Lung (tissue), 12 donors: ENCODE measurements around the gene OXER1. TPM values are rescaled to one million over a fixed set of nuclear protein-coding genes. Genes with fewer than 3 reads are reported as not detected.

Experiments used
- ATAC-seq: fragments of 200-7000 bp; cut with Tn5 transposase; one replicate; pipeline ENCODE4 v1.9.1; 2020; ENCODE audit warnings: moderate number of reproducible peaks; ENCODE audit not compliant: insufficient read depth, low FRiP score
- DNase-seq, 3 donors: peaks; one replicate each; pipeline ENCODE4 v3.0.0-alpha.2; 2013 to 2017
- H3K27ac ChIP-seq, 2 donors: one replicate each; pipeline ENCODE4 v1.5.1; 2013; ENCODE audit warnings: mild to moderate bottlenecking in 2 of 2, moderate library complexity in 2 of 2, control low read depth in 1 of 2, inconsistent platforms in 1 of 2, low read depth in 1 of 2, low read length in 1 of 2
- H3K27me3 ChIP-seq, 3 donors: one replicate each; pipeline ENCODE4 v1.5.1; 2013; ENCODE audit warnings: low read length in 2 of 3; ENCODE audit not compliant: control insufficient read depth in 3 of 3, insufficient read depth in 3 of 3
- H3K36me3 ChIP-seq, 4 donors: one replicate each; pipeline ENCODE4 v1.5.1; 2013; ENCODE audit warnings: low read length in 4 of 4, mild to moderate bottlenecking in 1 of 4, moderate library complexity in 1 of 4; ENCODE audit not compliant: control insufficient read depth in 4 of 4, insufficient read depth in 4 of 4
- H3K4me1 ChIP-seq, 5 donors: one replicate each; pipeline ENCODE4 v1.5.1; 2013; ENCODE audit warnings: low read length in 5 of 5, mild to moderate bottlenecking in 2 of 5, moderate library complexity in 1 of 5; ENCODE audit not compliant: control insufficient read depth in 5 of 5, insufficient read depth in 5 of 5
- H3K4me3 ChIP-seq: one replicate; pipeline ENCODE4 v1.5.1; 2013; ENCODE audit warnings: mild to moderate bottlenecking, control low read depth, moderate library complexity
- H3K9ac ChIP-seq, 2 donors: one replicate each; pipeline ENCODE4 v1.5.1; 2013; ENCODE audit warnings: low read length in 2 of 2, control low read depth in 1 of 2; ENCODE audit not compliant: insufficient read depth in 1 of 2
- H3K9me3 ChIP-seq, 4 donors: one replicate each; pipeline ENCODE4 v1.5.1; 2013; ENCODE audit warnings: low read length in 3 of 4, mild to moderate bottlenecking in 1 of 4, moderate library complexity in 1 of 4; ENCODE audit not compliant: control insufficient read depth in 4 of 4, insufficient read depth in 3 of 4
- WGBS, 2 donors: extraction: QIAGEN DNeasy Blood & Tissue Kit; methylation state at CpG; one replicate each; pipeline ENCODE4 v1.1.7; 2013; 5-methylcytosine and 5-hydroxymethylcytosine counted together
- polyA plus RNA-seq, 2 donors: library from polyadenylated mRNA; stranded (reverse); fragments of 200-250 nt; gene quantifications; one replicate each; pipeline ENCODE4 v1.2.1, GENCODE V29; 2013
- total RNA-seq, 2 donors: library from RNA; depleted of rRNA in 1 of 2; stranded (reverse); fragments of >200 nt in 1 of 2; gene quantifications; one replicate each; pipeline ENCODE4 v1.2.1, GENCODE V29; 2014 to 2021
- TF ChIP-seq, protein P1 (sequence below): IDR thresholded peaks from 2 replicates; pipeline ENCODE4 v1.5.1; 2012; ENCODE audit warnings: mild to moderate bottlenecking; ENCODE audit errors: control extremely low read depth, extremely low read depth
- donor health status: control.
- donor health status: control.
- donor health status: Bipolar disorder and iron deficiency.
- donor health status: healthy.
- donor health status: DM: yes; HTN: yes; CAD: no.

The OXER1 gene
- total and polyA plus RNA-seq, 4 donors, result 0.59 to 2.1 (median 1.6) TPM

DNA sequence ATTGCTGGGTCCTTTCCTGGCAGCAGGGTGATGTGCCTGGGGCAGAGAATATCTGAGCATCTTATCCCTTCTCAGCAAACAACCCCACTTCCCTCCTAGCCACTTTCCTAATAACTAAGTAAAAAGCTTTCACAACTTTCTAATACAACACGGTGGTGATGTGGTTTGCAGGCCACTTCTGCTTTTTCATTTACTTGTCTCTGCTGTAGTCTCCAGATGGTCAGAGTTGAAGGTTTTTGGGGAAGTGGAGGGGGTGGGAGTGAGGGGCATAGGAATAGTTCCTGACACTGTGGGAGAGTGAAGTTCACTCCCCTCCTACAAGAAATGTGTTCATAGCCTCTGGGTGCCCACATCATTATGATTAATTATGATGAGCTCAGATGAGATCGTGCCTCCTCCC is 11.6 kb downstream of the OXER1 start:
- no peaks in the 10 kb centered on the region for H3K9me3 ChIP-seq
- no peak overlapping the region for H3K27ac ChIP-seq
- H3K36me3 ChIP-seq, result peaks cover 0 to 11% (median 8%) of the 10 kb centered on the region in 4 donors
- peaks cover 0 to 2% (median 0%) of the 10 kb centered on the region in 5 donors for H3K4me1 ChIP-seq
- ATAC-seq, result peak; percentile 27
- DNase-seq, result peak in 2 of 3 donors; percentile 14 to 21
- no peak overlapping the region for H3K4me3 ChIP-seq
- no peak overlapping the region for H3K9ac ChIP-seq
- 41 to 46% methylated on average over 2 of the region's 2 CpGs for WGBS, 2 donors
- TF ChIP-seq, protein P1, sequence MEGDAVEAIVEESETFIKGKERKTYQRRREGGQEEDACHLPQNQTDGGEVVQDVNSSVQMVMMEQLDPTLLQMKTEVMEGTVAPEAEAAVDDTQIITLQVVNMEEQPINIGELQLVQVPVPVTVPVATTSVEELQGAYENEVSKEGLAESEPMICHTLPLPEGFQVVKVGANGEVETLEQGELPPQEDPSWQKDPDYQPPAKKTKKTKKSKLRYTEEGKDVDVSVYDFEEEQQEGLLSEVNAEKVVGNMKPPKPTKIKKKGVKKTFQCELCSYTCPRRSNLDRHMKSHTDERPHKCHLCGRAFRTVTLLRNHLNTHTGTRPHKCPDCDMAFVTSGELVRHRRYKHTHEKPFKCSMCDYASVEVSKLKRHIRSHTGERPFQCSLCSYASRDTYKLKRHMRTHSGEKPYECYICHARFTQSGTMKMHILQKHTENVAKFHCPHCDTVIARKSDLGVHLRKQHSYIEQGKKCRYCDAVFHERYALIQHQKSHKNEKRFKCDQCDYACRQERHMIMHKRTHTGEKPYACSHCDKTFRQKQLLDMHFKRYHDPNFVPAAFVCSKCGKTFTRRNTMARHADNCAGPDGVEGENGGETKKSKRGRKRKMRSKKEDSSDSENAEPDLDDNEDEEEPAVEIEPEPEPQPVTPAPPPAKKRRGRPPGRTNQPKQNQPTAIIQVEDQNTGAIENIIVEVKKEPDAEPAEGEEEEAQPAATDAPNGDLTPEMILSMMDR, result no peak
- no peaks in the 10 kb centered on the region for H3K27me3 ChIP-seq

DNA sequence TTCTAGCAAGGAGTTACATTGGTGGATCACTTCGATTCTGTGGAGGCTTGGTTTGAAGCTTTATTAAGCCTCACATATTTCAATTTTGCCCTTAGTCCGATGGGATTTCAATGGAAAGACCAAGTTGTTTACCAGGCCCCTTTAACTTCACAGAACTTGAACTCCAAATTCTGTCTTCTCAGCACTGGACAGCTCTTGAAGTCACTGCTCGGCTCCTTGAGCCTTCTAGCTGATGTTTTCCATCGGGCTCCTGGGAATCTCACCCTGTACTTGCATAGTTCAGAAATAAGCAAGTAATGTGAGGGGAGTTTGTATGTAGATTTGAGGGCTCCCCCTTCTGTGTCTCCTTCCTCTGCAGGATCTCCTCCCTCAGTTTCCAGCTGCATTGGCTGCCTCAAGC is 15.1 kb downstream of the OXER1 start:
- H3K36me3 ChIP-seq, result peaks cover 0 to 11% (median 4%) of the 10 kb centered on the region in 4 donors

DNA sequence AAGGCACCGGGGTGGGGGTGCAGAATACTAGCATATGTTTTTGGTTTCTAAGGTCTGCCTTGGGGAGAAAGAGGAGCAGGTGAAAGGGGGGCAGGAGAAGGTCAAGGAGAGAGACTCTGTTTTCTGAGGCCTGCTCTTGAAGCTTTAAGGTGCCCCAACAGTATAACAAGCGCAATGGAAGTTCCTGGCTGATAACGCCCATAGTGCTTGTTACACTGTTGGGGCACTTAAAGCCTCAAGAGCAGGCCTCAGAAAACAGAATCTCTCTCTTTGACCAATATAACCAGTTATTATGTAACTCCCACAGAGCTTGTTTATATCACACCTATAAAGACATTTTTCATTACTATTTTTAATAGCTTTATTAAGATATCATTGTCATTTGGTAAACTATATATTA is 16.5 kb downstream of the OXER1 start:
- H3K36me3 ChIP-seq, result peaks cover 0 to 8% (median 0%) of the 10 kb centered on the region in 4 donors
- H3K4me1 ChIP-seq, result no peaks in the 10 kb centered on the region
- H3K9me3 ChIP-seq, result no peaks in the 10 kb centered on the region
- TF ChIP-seq, protein P1, result no peak
- no peak overlapping the region for H3K9ac ChIP-seq
- H3K27me3 ChIP-seq, result no peaks in the 10 kb centered on the region
- no peak overlapping the region for H3K4me3 ChIP-seq
- WGBS, 2 donors, result 76 to 92% methylated on average over 3 of the region's 3 CpGs
- peak in 1 of 3 donors; percentile 35 for DNase-seq
- no peak for ATAC-seq
- no peak overlapping the region for H3K27ac ChIP-seq

More for the DNA sequence above, 15.1 kb downstream of the OXER1 start:
- ATAC-seq (no peak), DNase-seq (no peak)
- TF ChIP-seq, protein P1, result no peak
- Histone ChIP-seq H3K27ac (no peak overlapping the region), H3K27me3 (no peaks in the 10 kb centered on the region), H3K4me3 (no peak overlapping the region), H3K9ac (no peak overlapping the region), H3K9me3 (no peaks in the 10 kb centered on the region), H3K4me1 (peaks cover 0 to 2% (median 0%) of the 10 kb centered on the region in 5 donors)
- 91 to 92% methylated on average over 4 of the region's 4 CpGs for WGBS, 2 donors

DNA sequence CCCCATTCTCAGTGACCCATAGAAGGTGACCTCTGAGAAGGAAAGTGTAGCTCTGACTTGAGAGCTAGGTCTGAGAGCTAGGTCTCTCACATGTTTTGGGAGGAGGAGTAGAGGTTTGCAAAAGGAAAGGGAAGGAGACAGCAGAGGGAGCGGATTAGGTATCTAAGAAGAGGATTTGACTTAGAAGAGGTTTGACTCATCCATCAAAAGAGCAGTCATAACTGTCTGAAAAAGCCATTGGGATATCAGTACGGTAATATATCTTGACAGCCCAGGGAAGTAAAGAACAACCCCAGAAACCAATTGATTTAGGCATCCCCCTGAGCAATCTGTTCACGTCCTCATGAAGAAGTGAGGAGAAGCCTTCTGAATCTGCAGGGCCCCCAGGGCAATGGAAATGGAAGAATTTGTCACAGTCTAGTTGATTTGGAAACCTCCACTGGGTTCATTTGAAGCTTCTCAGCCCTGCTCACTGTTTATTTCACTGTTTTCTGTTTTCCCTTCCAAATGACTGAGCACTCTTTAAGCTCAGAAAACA is 19.3 kb downstream of the OXER1 start:
- WGBS, 2 donors, result 97 to 98% methylated on average over 3 of the region's 3 CpGs
- H3K4me1 ChIP-seq, result no peaks in the 10 kb centered on the region
- peaks cover 0 to 3% (median 0%) of the 10 kb centered on the region in 4 donors for H3K9me3 ChIP-seq
- no peak overlapping the region for H3K9ac ChIP-seq
- ATAC-seq (no peak), DNase-seq (no peak)
- H3K27me3 ChIP-seq, result no peaks in the 10 kb centered on the region
- TF ChIP-seq, protein P1, result no peak
- no peak overlapping the region for H3K27ac ChIP-seq
- no peak overlapping the region for H3K4me3 ChIP-seq
- H3K36me3 ChIP-seq, result peaks cover 0 to 13% (median 2%) of the 10 kb centered on the region in 4 donors
